Measurements from ENCODE around the gene UBAC2. TPM values are rescaled to one million over a fixed set of nuclear protein-coding genes. Genes with fewer than 3 reads are reported as not detected.

The UBAC2 gene
- total and polyA plus RNA-seq, 4 donors = 49.9 to 77.1 (median 53.7) TPM

DNA sequence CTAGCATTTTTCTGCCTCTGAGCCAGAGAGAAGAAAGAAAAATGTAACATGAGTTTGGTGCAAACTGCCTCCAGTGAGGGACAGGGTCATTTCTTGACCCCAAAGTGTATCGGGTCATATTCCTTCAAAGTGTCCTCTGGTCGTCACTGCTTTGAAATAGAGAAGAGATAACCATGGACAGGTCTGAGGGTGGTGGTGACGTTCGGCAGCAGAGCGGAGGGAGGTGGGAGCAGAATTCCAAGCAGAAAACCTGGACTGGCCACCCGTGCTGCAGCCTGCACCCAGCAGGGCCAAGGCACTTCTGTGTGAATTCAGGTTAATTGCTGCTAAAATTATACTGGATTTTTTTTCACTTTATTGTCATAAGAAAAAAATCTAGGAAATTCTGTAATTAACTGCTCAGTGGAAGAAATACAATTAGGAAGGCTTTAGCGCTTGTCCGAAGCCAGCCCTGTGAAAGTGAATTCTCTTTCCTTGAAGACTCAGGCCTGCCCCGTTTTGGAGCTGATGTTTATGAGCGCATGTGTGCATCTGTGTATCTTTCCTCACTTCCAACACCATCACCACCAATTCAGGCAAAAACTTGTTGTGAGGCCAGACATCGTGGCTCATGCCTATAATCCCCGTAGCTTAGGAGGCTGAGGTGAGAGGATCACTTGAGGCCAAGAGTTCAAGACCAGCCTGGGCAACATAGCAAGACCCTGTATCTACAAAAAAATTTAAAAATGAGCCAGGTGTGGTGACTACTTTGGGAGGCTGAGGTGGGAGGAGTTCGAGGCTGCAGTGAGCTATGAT is 37.9 kb upstream of the UBAC2 start:
- 85 to 90% methylated on average over 13 of the region's 13 CpGs for WGBS, 2 donors
- TF ChIP-seq, protein P1, sequence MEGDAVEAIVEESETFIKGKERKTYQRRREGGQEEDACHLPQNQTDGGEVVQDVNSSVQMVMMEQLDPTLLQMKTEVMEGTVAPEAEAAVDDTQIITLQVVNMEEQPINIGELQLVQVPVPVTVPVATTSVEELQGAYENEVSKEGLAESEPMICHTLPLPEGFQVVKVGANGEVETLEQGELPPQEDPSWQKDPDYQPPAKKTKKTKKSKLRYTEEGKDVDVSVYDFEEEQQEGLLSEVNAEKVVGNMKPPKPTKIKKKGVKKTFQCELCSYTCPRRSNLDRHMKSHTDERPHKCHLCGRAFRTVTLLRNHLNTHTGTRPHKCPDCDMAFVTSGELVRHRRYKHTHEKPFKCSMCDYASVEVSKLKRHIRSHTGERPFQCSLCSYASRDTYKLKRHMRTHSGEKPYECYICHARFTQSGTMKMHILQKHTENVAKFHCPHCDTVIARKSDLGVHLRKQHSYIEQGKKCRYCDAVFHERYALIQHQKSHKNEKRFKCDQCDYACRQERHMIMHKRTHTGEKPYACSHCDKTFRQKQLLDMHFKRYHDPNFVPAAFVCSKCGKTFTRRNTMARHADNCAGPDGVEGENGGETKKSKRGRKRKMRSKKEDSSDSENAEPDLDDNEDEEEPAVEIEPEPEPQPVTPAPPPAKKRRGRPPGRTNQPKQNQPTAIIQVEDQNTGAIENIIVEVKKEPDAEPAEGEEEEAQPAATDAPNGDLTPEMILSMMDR (IDR thresholded peaks at IDR 0.05; ENCODE audit: control extremely low read depth, extremely low read depth) = no peak
- no peak overlapping the region for H3K9ac ChIP-seq (ENCODE audit: insufficient read depth in 1 of 2, low read length in 2 of 2)
- no peak overlapping the region for H3K4me3 ChIP-seq
- H3K36me3 ChIP-seq (ENCODE audit: control insufficient read depth in 4 of 4, insufficient read depth in 4 of 4, low read length in 4 of 4) = no peaks in the 10 kb centered on the region
- no peaks in the 10 kb centered on the region for H3K9me3 ChIP-seq (ENCODE audit: control insufficient read depth in 4 of 4, insufficient read depth in 3 of 4, low read length in 3 of 4)
- peaks cover 0 to 4% (median 0%) of the 10 kb centered on the region in 5 donors for H3K4me1 ChIP-seq (ENCODE audit: control insufficient read depth in 5 of 5, insufficient read depth in 5 of 5, low read length in 5 of 5)
- no peak overlapping the region for H3K27ac ChIP-seq (ENCODE audit: low read depth in 1 of 2, low read length in 1 of 2)
- ATAC-seq (ENCODE audit: insufficient read depth, low FRiP score) (no peak), DNase-seq (no peak)
- H3K27me3 ChIP-seq (ENCODE audit: control insufficient read depth in 3 of 3, insufficient read depth in 3 of 3, low read length in 2 of 3) = no peaks in the 10 kb centered on the region

DNA sequence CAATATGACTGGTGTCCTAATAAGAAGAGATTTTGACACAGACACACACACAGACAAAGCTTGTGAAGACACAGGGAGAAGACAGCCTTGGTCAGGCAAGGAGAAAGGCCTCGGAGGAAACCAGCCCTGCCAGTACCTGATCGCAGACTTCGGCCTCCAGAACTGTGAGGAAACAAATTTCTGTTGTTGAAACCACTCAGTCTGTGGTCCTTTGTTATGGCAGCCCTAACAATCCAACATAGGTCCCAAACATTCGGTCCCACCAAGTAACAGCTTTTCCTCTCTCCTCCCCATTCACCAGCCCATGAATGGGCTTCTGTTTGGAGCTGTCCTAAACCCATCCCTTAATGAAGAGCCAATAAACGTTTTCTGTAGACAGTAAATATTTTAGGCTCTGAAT is 36.4 kb upstream of the UBAC2 start:
- DNase-seq (no peak), ATAC-seq (ENCODE audit: insufficient read depth, low FRiP score) (no peak)
- Histone ChIP-seq H3K9ac (ENCODE audit: insufficient read depth in 1 of 2, low read length in 2 of 2) (no peak overlapping the region), H3K36me3 (ENCODE audit: control insufficient read depth in 4 of 4, insufficient read depth in 4 of 4, low read length in 4 of 4) (no peaks in the 10 kb centered on the region), H3K27me3 (ENCODE audit: control insufficient read depth in 3 of 3, insufficient read depth in 3 of 3, low read length in 2 of 3) (no peaks in the 10 kb centered on the region), H3K4me3 (no peak overlapping the region), H3K9me3 (ENCODE audit: control insufficient read depth in 4 of 4, insufficient read depth in 3 of 4, low read length in 3 of 4) (no peaks in the 10 kb centered on the region), H3K4me1 (ENCODE audit: control insufficient read depth in 5 of 5, insufficient read depth in 5 of 5, low read length in 5 of 5) (peaks cover 0 to 4% (median 0%) of the 10 kb centered on the region in 5 donors), H3K27ac (ENCODE audit: low read depth in 1 of 2, low read length in 1 of 2) (no peak overlapping the region)
- TF ChIP-seq, protein P1 (IDR thresholded peaks at IDR 0.05; ENCODE audit: control extremely low read depth, extremely low read depth) = no peak
- WGBS, 2 donors = 86 to 90% methylated on average over 5 of the region's 5 CpGs

DNA sequence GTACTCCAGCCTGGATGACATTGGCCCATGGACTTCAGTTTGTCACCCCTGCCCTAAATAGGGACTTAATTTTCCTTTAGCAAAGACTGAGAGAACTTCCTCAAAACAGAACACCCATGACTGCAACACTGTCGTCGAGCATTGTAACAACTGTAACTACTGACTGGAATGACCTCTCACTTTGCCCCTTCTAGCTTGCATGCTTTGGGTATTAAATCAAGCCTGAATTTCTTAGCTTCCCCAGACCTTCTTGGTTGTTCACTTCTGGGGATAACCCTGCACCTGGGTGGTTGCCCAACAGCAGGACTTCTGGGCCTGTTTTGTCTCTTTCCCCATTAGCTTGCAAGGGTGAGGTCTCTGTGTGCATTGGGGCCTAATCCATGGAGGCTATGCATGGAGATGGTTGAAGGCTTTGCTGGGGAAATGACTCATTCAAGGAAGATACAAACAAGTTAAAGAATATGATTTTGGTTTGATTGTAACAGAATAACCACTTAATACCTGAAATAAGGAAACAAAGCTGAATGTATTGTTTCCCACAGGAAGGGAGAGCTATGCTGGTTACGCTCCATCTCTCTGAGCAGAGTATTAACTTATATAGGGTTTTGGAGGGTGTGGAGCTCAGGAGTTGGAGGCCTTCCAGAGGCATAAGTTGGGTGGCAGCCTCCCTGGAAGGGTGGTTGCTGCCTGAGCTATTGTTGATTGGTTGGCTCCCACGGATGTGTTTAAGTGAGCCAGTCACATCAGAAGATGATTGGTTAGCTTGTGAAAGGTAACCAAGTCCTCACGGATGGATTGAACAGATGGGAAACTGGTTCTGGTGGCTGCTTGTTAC is 34.7 kb upstream of the UBAC2 start:
- TF ChIP-seq, protein P1 (IDR thresholded peaks at IDR 0.05; ENCODE audit: control extremely low read depth, extremely low read depth) = no peak
- ATAC-seq (ENCODE audit: insufficient read depth, low FRiP score) (no peak), DNase-seq (no peak)
- Histone ChIP-seq H3K27me3 (ENCODE audit: control insufficient read depth in 3 of 3, insufficient read depth in 3 of 3, low read length in 2 of 3) (no peaks in the 10 kb centered on the region), H3K9me3 (ENCODE audit: control insufficient read depth in 4 of 4, insufficient read depth in 3 of 4, low read length in 3 of 4) (no peaks in the 10 kb centered on the region), H3K4me1 (ENCODE audit: control insufficient read depth in 5 of 5, insufficient read depth in 5 of 5, low read length in 5 of 5) (peaks cover 0 to 1% (median 0%) of the 10 kb centered on the region in 5 donors), H3K36me3 (ENCODE audit: control insufficient read depth in 4 of 4, insufficient read depth in 4 of 4, low read length in 4 of 4) (no peaks in the 10 kb centered on the region), H3K27ac (ENCODE audit: low read depth in 1 of 2, low read length in 1 of 2) (no peak overlapping the region), H3K4me3 (no peak overlapping the region), H3K9ac (ENCODE audit: insufficient read depth in 1 of 2, low read length in 2 of 2) (no peak overlapping the region)
- WGBS, 2 donors = 71 to 84% methylated on average over 5 of the region's 5 CpGs
